NCI-H1105 (cell line): ENCODE data around the gene CYS1.
"Not testable (repeated sequence)": the region's sequence is repeated elsewhere in the genome, so short reads cannot be mapped to it uniquely, and the experiment has no call there.

ENCODE experiments used
- DNase-seq: peaks from one replicate; lab custom pipeline; 2025; lab: John Stamatoyannopoulos, UW

CYS1 gene

DNA sequence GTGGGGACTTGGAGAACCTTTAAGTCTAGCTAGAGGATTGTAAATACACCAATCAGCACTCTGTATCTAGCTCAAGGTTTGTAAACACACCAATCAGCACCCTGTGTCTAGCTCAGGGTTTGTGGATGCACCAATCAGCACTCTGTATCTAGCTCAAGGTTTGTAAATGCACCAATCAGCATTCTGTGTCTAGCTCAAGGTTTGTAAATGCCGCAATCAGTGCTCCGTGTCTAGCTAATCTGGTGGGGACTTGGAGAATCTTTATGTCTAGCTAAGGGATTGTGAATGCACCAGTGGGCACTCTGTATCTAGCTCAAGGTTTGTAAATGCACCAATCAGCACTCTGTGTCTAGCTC lies 11.7 kb upstream of the CYS1 start:
- DNase-seq = not testable (repeated sequence)

DNA sequence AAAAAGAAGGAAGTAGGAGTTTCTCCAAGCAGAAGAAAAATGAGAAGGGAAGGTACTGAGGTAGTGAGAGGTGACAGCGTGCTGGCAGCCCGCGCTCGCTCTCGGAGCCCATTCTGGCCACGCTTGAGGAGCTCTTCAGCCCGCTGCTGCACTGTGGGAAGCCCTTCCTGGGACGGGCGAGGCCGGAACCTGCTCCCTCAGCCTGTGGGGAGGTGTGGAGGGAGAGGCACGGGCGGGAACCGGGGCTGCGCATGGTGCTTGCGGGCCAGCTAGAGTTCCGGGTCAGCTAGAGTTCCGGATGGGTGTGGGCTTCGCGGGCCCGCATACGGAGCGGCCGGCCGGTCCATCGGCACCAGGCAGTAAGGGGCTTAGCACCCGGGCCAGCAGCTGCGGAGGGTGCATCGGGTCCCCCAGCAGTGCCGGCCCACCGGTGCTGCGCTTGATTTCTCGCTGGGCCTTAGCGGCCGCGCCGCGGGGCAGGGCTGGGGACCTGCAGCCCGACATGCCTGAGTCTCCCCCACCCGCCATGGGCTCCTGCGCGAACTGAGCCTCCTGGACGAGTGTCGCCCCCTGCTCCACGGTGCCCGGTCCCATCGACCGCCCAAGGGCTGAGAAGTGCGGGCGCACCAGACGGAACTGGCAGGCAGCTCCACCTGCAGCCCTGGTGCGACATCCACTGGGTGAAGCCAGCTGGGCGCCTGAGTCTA lies 11.1 kb upstream of the CYS1 start:
- DNase-seq = no peak

DNA sequence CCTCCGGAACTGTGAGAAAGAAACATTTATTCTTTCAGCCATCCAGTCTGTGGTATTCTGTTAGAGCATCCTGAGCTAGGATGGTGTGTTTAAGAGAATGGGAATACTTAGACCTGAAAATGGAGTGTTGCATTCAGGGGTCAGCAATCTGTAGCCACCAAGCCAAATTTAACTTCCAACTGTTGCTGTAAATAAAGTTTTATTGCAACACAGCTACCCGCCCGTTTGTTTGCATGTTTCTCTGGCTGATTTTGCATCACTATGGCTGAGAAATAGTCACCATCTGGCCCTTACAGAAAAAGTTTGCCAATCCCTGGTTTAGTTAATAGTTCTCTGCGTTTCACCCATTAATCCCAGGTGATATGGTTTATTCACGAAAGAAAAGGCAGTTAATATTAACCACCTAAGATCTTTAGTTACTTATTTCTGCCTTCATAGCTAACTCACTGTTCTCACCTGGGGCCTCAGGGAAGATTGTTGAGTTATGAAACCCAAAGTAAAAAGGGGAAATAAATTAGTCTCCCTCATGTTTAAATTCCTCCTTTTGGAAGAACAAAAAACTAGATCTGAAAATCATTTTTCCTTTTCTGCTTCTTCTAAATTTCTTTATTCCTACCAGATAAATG lies 9.5 kb upstream of the CYS1 start:
- no peak for DNase-seq

DNA sequence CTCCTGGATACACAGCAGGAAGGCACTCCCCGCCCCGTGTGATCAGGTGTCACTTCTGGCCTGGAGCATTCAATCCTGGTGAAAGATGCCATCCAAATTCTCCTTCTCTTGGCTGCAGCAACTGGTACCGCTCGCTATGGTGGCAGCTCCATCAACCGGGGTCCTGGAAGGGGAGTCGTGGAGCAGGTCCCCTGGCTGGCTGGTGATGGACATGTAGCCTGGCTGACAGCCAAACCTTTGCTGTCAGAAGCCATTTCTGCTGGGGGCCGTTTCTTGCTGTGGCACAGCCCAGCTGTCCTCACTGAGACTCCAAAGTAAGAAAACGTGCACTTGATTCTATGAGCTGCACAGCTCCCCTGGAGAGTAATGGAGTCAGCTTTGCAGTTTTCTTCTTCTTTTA lies 7.1 kb upstream of the CYS1 start:
- no peak for DNase-seq

DNA sequence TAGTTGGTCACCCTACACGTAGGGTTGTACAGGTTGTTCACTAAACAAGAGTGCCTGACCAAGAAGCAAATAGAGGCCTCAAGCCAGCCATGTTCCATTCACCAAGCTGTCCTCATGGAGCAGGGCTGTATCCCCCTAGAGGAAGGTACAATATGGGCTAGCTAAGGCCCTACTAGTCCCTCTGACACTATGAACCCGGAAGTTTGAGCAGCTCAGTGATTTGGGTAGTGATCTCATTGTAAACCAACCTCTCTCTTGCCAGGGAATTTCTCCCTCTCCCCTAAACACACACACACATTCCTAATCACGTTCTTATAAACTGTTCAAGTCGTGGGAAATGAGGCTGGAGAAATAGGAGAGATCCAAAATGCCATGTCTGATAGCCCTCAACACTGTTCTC lies 6.7 kb upstream of the CYS1 start:
- no peak for DNase-seq

DNA sequence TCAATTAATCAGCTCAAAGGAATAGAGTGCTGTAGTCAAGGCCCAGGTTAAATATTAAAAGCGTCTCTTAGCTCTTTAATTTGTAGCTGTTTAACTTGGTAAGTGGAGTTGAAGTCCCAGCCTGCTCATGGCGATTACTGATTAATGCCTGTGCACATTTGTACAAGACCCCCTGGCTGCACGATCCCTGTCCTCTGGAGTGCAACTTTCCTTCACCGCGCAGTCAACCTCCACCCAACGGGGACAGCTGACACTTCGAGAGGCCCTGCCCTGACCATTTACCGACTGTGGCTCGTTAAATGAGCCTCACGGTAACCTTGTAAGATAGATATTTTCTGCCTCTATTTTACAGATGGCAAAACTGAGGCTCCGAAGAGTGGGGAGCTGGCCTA lies 5.5 kb upstream of the CYS1 start:
- DNase-seq = no peak

DNA sequence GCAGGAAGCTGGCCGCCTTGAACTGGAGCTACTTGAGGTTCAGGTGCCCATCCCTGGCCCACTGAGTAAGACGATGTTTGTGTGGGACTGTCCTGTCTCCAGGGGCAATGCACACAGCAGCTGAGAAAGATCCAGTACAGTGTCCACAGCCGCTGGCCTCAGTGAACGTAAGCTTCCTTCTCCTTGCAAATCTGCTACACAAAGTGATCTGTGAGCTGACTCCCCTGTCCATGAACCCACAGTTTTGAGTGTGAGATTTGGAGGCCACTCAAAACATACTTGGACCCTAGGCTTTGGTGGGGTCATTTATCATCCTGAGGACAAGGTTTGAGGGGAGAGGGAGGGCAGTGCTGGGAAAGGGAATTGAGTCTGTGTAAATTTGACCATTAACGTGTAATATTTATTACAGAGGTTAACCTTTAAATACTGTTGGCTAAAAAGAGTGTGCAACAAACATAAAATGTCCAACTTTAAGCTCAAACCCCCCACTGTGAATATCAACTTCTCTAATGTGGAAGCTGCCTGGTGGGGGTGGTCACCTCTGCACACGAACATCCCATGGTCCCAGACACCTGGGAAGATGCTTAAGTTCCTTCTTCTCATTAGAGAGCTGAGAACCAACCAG lies 4.9 kb upstream of the CYS1 start:
- DNase-seq = no peak

DNA sequence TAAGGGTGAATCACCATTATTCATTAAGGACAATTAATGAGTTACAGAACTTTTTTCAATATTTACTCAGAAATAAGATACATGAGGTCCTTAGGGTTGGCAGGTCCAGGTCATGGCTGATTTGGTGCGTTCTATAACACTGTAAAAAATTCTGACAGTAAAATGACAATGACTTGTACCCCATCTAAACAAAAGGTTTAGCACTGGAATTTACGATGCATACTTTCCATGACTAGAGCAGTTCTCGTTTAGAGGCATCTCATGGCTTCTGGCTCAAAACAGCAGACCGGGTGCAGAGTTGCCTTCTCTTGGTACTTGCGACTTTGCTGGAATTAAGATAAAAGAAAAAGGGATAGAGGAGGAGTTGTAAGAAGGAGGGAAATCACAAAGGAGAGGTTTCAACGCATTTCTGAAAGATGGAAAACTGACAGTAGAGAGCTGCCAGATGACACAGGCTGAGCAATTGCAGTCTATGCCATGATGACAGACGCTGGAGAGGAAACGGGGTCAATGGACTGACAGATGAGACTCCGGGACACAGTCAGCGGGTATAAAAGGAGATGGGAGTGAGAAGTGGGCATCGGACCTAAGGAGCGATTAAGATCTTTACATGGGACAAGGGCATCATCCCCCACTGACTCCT lies 4.1 kb upstream of the CYS1 start:
- no peak for DNase-seq

DNA sequence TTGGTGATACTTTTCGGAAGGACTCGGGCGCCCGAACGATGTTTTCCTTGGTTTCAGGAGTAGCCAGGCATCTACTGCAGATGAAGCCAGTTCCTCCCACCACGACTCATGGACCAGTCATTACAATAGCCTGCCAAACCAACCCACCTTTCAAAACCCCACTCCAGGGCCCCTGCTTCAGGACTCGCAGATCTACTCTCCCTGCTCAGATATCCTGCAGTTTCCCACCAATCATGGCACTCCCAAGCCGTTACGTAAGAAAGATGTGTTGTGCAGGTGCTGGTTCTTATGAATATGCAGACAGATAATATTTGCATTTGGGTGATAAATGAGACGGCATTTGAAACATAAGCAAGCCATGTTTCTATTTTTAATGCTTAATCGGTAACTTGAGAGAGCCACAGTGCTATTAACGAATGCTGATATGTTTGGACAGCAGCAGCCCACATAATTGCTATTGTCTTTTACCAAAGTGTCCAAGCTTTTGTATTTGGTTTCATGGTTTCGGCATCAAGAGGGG lies 3.5 kb upstream of the CYS1 start:
- peak; percentile 33 for DNase-seq

DNA sequence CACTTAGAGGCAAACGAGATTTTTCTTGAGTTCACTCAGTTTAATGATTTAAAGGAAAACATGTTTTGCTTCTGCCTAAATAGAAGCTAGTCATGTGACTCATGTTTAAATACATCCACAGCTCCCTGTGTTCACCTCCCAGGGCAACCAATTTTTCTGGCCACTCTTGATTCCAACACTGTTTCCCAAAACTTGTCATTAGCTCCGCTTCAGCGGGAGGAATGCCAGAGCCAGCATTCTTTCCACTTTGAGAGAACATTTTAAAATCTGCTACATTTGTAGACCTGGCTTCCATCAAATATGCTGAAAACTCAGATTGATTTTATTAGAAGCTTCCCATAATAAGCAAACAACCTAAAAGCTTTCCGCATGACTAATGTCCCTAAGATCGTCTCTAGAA lies 2.8 kb upstream of the CYS1 start:
- DNase-seq = no peak

DNA sequence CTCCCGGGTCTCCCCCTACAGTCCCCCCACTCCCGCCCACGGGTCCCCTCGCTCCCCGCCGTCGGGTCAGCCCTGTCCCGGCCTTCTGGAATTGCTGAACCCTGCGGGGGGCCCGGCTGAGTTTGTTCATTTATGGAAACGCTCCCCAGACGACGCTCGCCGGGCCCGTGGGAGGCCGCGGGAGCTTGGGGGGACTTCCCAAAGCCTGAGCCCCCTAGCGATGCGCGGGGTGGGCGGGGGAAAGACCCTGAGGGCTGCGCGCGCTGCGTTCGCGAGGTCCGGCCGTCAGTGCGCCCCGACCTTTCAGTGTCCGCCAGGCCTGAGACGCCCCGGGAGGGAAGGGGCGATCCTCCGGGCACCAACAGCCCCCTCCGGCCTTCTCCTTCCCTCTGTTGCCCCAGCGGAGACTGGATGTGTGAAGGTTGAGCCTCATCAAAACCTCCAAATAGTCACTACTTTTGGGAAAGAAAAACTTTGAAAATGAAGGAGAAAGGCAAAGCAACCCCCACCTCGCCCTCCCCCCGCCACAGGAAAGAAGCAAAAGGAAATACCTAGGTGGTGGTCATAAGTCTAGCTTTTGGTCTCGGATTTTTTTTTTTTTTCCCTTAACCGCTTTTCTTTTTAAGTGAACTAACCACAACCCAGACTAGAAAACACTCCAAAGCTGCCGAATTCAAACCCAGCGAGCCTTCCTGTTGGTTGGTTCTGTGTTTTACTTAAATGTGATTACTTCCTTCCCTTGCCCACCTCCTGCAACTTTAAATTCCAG lies 509 bp upstream of the CYS1 start:
- DNase-seq = no peak

DNA sequence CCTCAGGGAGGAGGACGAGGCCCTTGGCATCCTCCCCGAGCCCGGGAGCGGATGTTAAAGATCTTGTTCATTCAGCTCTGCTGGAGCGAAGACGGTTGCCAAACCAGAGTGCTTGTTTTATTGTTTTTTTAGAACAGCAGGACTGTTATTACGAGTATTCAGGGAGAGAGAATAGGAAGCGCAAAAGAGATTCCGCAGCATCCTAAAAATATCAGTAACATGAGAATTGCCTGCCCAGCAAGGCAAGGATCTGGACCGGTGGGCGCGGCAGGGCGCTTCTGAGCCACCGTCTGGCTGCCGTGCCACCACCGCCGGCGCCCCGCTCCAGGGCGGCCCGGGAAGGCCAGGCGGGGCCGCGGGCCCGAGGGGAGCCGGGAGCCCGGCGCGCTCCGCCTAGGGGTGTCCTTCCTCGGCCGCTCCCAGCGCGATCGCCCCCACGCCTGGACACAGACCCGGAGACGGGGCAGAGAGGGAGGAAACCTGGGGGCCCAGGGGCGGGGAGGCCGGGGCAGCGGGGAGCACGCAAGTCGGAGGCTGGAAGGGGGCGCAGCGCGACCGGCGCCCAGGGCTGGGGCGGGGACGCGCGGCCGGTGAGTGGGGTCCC lies 843 bp downstream of the CYS1 start:
- DNase-seq = peak; percentile 19

DNA sequence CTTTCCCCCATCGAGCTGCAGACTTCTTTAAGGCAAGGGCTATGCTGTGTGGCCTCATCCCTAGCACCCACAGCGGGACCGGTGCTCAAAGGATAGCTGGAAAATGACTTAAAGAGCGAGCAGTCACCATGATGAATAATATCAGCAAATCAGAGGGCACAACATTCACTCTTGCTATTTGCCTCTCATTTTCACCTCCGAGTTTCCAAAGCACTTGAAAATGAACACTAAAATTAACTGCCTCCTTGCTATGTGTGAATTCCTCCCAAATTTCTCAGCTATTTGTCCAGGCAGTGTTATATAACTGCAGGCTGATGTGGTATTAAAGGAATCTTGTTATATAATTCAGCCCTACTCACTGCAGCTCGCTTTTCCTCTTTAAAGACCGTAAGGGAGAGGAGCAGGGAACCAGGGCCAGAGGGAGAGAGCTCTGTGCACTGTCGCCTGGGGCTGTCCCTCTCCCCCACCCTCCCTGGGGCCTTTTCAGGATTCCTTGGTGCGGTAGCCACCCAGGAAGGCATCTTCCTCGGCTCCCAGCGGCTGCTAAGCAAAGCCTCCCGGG lies 1.4 kb downstream of the CYS1 start:
- no peak for DNase-seq

DNA sequence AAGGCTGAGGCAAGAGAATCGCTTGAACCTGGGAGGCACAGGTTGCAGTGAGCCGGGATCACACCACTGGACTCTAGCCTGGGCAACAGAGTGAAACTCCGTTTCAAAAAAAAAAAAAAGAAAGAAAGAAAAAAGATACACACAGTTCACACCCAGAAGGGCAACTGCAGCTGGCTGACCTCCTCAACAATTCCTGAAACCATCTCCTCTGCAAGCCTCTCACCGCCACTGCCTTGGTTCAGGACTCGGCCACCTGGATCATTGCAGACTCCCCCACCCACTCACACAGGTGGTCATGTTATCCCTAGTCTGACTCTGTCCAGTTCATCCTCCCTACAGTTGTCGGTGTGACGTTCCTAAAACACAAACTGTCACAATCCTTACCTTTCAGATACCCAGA lies 2.2 kb downstream of the CYS1 start:
- DNase-seq = no peak

DNA sequence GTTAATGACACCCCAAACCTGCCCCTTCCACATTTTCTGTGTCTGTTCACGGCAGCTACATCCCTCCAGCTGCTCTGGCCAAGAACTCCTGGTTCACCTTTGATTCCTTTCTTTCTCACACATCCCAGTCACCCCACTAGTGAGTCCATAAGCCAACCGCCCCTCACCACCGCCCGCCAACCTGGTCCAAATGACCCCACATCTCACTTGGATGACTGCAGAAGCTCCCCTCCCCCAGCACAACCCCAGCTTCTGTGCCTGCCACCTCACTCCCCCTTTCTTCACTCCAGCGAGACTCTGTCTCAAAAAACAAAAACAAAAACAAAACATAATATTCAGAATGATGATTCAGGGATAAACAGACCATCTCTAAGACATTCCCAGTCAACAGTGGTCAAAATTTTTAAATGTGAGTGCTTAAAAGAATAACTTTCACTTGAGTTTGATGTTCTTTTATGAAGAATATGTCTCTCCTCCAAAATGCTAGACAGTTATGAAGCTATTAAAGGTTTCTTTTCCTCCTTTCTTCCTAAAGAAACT lies 3.2 kb downstream of the CYS1 start:
- DNase-seq = no peak

DNA sequence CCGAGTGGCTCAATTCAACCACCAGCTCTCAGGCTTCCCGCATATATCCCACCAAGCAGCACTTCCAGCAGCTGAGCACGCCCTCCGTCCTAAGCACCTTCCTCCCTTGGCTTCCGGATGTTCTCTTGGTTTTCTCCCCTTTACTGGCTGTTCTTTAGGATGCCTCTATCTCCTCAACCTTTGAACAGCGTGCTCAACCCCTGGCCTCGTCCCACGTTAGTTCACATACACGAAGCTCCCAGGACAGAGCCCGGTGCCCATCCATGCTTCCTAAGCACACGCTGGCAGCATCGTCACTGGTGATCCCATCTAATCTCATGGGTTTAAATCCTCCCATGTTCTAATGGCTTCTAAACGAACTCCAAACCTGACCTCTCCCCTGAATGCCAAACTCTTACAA lies 3.7 kb downstream of the CYS1 start:
- DNase-seq = no peak

DNA sequence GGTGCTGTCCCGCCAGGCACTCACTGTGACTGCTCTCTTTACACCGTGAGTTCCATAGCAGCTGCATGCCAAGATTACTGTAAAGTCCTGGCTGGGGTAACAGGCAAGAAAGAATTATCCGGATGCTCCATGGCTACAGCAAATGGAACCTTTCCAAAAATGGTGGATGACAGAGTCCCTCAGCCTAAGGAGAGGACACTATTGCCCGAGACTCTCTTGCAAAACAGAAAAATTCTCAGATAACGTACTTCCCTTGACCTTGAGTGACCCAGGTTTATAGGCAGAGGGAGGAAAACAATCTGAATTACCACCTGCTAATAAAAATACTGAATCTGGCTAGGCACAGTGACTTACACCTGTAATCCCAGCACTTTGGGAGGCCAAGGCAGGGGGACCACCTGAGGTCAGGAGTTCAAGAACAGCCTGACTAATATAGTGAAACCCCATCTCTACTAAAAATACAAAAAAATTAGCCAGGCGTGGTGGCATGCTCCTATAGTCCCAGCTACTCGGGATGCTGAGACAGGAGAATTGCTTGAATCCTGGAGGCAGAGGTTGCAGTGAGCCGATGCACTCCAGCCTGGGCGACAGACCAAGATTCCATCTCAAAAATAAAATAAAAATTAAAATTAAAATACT lies 4.5 kb downstream of the CYS1 start:
- DNase-seq = no peak

DNA sequence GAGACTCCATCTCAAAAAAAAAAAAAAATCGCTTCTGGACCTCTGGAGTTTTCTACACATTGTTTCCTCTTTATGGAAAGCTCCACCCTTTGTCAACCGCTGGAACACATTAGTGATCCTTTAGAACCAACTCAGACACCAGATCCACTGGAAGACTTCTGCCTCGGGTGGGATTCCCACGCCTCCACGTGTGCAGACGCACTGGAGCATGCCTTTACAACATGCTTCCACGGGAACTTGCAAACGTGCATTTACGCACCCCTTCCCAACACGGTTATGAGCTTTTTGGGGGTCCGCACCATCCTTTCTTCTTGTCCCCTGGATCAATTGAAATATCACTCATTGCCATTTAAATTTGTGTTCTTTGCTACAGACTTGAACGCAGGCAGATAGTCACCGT lies 5.1 kb downstream of the CYS1 start:
- DNase-seq = no peak

DNA sequence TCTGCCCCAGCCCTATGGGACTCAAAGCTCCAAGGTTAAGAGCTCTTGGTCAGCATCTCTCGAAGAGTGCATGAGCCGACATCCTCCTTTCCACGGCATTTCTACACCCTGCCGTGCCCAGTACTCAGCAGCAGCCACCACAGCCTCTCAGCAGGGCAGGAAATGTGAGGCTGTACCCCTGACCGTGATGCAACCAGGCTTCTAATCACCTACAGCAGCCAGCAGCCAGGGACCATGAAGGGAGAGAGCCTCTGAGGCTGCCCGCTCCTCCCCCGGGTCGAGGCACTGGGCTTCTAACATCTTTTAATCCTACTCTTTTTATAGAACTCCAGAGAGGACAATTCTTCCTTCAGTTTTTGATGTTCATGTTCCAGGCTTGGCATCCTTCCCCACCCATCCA lies 6.5 kb downstream of the CYS1 start:
- DNase-seq = no peak

DNA sequence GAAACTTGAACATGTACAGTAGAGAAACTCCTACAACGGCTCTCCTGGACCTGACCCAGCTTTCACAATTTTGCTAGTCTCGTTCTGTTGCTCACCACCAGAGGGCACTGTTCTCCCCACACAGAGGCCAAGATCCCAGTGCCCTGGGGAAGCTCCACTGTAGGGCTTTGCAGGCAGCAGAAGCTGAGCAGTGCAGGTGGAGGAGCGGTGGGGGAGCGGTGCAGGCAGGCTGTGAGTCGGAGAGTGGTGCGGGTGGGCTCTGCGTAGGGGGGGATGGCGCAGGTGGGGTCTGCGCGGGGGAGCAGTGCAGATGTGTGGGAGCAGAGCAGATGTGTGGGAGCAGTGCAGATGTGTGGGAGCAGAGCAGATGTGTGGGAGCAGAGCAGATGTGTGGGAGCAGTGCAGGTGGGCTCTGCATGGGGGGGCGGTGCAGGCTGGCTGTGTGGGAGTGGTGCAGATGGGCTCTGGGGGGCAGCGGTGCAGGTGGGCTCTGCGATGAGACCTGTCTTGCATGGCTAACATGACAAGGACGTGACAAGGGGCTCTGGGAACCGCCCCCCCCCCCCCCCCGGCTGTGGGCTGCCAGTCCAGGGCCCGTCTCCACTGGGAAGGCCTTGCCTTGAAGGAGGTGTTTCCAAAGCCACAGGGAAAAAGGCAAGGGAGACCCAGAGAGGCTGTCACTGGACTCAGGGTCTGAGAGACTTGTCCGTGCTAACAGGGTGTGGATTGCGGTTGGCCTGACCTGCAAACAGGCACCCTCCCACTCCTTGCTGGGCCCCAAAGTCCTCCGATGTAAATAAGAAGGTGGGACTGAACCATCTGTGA lies 7.3 kb downstream of the CYS1 start:
- DNase-seq = peak; percentile 83
